HepG2 (cell line): ENCODE results near the gene LRR1. TPM values are rescaled to one million over a fixed set of nuclear protein-coding genes. Genes with fewer than 3 reads are reported as not detected.

Source experiments
- BORCS8-MEF2B ChIP-seq: sonication (generic); formaldehyde crosslinking; IDR thresholded peaks from 2 replicates; pipeline ENCODE4 v1.8.0; 2022; ENCODE audit warnings: mild to moderate bottlenecking, missing genetic modification reagents
- BRCA1 ChIP-seq: sonication (generic); formaldehyde crosslinking; IDR thresholded peaks from 2 replicates; pipeline ENCODE4 v1.4.0; 2020; ENCODE audit warnings: missing genetic modification reagents
- ELF4 ChIP-seq: sonication (generic); formaldehyde crosslinking; IDR thresholded peaks from 2 replicates; pipeline ENCODE4 v1.5.0; 2020; ENCODE audit warnings: missing genetic modification reagents, mild to moderate bottlenecking, moderate library complexity, borderline replicate concordance
- ETV5 ChIP-seq: IDR thresholded peaks from 2 replicates; pipeline ENCODE4 v1.6.1; 2018; ENCODE audit warnings: missing biosample characterization, missing genetic modification reagents, inconsistent platforms, borderline replicate concordance
- FOSL2 ChIP-seq: sonication (generic); formaldehyde crosslinking; IDR thresholded peaks from 2 replicates; pipeline ENCODE4 v1.4.0; 2020; ENCODE audit warnings: missing genetic modification reagents
- KDM2A ChIP-seq: sonication (generic); formaldehyde crosslinking; IDR thresholded peaks from 2 replicates; pipeline ENCODE4 v1.4.0; 2020; ENCODE audit warnings: low read depth, missing genetic modification reagents, borderline replicate concordance
- MATR3 ChIP-seq: sonication (generic); formaldehyde crosslinking; IDR thresholded peaks from 2 replicates; pipeline ENCODE4 v1.4.0; 2020; ENCODE audit warnings: missing genetic modification reagents
- NFKBIZ ChIP-seq: IDR thresholded peaks from 2 replicates; pipeline ENCODE4 v1.6.1; 2018; ENCODE audit warnings: missing genetic modification reagents, missing compliant biosample characterization
- RBFOX2 ChIP-seq: fragments of 200-400 bp; formaldehyde crosslinking; IDR thresholded peaks from 2 replicates; pipeline ENCODE4 v1.6.1; 2017; ENCODE audit warnings: low read depth, mild to moderate bottlenecking, low read length
- RBM39 ChIP-seq: fragments of 200-400 bp; formaldehyde crosslinking; IDR thresholded peaks from one replicate; pipeline ENCODE4 v1.6.1; 2018; ENCODE audit warnings: antibody characterized with exemption, mild to moderate bottlenecking, low read depth, low read length; ENCODE audit not compliant: poor library complexity, severe bottlenecking
- SAFB2 ChIP-seq: sonication (generic); formaldehyde crosslinking; IDR thresholded peaks from 2 replicates; pipeline ENCODE4 v1.5.1; 2020; ENCODE audit warnings: missing genetic modification reagents, low read depth, mild to moderate bottlenecking, borderline replicate concordance
- TEAD2 ChIP-seq: sonication (generic); formaldehyde crosslinking; IDR thresholded peaks from 2 replicates; pipeline ENCODE4 v1.9.0; 2021; ENCODE audit warnings: missing genetic modification reagents
- XBP1 ChIP-seq: sonication (generic); formaldehyde crosslinking; IDR thresholded peaks from 2 replicates; pipeline ENCODE4 v1.5.0; 2020; ENCODE audit warnings: missing genetic modification reagents
- ZNF12 ChIP-seq: sonication (generic); formaldehyde crosslinking; IDR thresholded peaks from 2 replicates; pipeline ENCODE4 v1.5.0; 2020; ENCODE audit warnings: missing genetic modification reagents
- ZNF205 ChIP-seq: IDR thresholded peaks from 2 replicates; pipeline ENCODE4 v1.6.1; 2018; ENCODE audit warnings: missing biosample characterization, missing genetic modification reagents
- ZNF224 ChIP-seq: sonication (generic); formaldehyde crosslinking; IDR thresholded peaks from 2 replicates; pipeline ENCODE4 v1.5.0; 2020; ENCODE audit warnings: mild to moderate bottlenecking, missing genetic modification reagents
- ZNF510 ChIP-seq: sonication (generic); formaldehyde crosslinking; IDR thresholded peaks from 2 replicates; pipeline ENCODE4 v1.4.0; 2020; ENCODE audit warnings: low read depth, mild to moderate bottlenecking, missing genetic modification reagents
- ZNF607 ChIP-seq: sonication (generic); formaldehyde crosslinking; IDR thresholded peaks from 2 replicates; pipeline ENCODE4 v1.5.1; 2020; ENCODE audit warnings: missing genetic modification reagents, mild to moderate bottlenecking, borderline replicate concordance
- polyA plus RNA-seq, 8 experiments: library from polyadenylated mRNA; depleted of rRNA in 3 of 8; stranded (reverse) in 7 of 8; unstranded in 1 of 8; fragments of >200 nt; fragmentation: Illumina TruSeq in 4 of 8; extraction: Trizol in 4 of 8; gene quantifications; 2 replicates each; pipeline versions ENCODE4 v1.2.1 to v1.2.3, GENCODE V29; 2011 to 2016; ENCODE audit warnings: low read depth in 4 of 8, missing spikeins in 1 of 8, mixed read lengths in 1 of 8; ENCODE audit not compliant: insufficient read depth in 1 of 8
- total RNA-seq, 5 experiments: library from RNA; depleted of rRNA; stranded (reverse); fragments of >200 nt; fragmentation: Illumina TruSeq; extraction: Trizol; gene quantifications; 2 replicates each; pipeline ENCODE4 v1.2.3, GENCODE V29; 2016; ENCODE audit warnings: low read depth in 1 of 5
- TF ChIP-seq, protein P1 (sequence below): sonication (generic); formaldehyde crosslinking; IDR thresholded peaks from 2 replicates; pipeline ENCODE4 v1.8.1; 2022; ENCODE audit warnings: low read depth, mild to moderate bottlenecking, missing genetic modification reagents
- TF ChIP-seq, protein P2 (sequence below), 2 experiments: sonication (generic) in 1 of 2; formaldehyde crosslinking in 1 of 2; IDR thresholded peaks; 2 replicates each; pipeline versions ENCODE4 v1.5.1 to v1.6.1; 2011 to 2020; ENCODE audit warnings: borderline replicate concordance in 1 of 2, low read depth in 1 of 2, low read length in 1 of 2, mild to moderate bottlenecking in 1 of 2, missing genetic modification reagents in 1 of 2, moderate library complexity in 1 of 2
- TF ChIP-seq, protein P3 (sequence below): sonication (generic); formaldehyde crosslinking; IDR thresholded peaks from 2 replicates; pipeline ENCODE4 v1.4.0; 2020; ENCODE audit warnings: mild to moderate bottlenecking, missing genetic modification reagents

The LRR1 gene
- total and polyA plus RNA-seq, 2 of the 13 experiments (the other 11 are each of a cell fraction or from before 2014, with no cell fraction given) = 7.0 to 36.2 TPM

DNA sequence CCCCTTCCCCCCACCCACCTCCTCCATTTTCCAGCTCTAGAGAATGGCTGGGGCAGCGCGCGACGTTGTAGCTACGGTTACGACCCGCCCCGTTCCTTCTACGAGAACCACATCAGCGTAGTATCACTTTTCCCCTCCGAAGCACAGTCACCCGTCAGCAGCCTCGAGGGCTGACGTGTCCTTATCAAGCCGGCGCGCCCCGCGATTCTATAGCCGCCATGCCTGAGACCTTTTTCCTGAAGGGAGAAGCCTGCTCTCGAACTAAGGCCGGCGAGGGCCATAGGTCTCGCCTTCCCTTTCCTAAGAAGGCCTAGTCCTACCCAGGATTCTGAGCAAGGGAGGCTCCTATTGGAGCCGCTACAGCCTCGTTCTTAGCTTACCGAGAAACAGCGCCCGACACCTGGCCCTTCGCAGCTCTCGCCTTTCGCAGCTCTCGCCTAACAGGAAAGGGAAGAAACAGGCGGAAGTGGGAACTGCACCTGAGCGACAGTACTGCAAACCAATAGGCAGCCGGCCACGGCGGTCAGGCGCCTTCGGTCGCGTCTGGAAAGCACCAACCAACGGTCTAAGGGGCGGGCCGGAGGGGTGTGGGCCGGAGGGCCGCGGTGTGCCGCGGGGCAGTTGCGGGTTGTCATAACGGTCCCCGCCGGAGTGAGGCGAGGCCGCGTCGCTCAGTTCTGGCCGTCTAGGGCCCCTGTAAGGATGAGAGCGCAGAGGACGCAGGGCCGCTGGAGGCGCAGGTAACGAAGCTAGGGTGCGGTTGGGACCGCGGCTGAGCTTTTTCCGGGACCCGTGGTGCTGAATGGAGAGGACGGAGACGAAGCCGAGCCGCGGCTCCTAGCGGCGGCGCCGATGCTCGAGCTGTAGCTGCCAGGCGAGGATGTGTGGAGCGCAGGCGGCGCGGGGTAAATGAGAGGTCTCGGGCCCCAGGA, 21.7 kb downstream of the LRR1 start, which contains the start of the genes MGAT2 and RPL36AL (continued):
- peak; percentile 37; the same call in 1 of the 2 replicates for TF ChIP-seq ETV5 (CRISPR knock-in tag)
- TF ChIP-seq ZNF607 = 0 out of 2 replicates have a peak, but pooled peaks have one; percentile 29
- peak; percentile 57 for TF ChIP-seq RBM39
- peak; percentile 85 for TF ChIP-seq BORCS8-MEF2B (CRISPR knock-in tag)
- TF ChIP-seq, protein P1, sequence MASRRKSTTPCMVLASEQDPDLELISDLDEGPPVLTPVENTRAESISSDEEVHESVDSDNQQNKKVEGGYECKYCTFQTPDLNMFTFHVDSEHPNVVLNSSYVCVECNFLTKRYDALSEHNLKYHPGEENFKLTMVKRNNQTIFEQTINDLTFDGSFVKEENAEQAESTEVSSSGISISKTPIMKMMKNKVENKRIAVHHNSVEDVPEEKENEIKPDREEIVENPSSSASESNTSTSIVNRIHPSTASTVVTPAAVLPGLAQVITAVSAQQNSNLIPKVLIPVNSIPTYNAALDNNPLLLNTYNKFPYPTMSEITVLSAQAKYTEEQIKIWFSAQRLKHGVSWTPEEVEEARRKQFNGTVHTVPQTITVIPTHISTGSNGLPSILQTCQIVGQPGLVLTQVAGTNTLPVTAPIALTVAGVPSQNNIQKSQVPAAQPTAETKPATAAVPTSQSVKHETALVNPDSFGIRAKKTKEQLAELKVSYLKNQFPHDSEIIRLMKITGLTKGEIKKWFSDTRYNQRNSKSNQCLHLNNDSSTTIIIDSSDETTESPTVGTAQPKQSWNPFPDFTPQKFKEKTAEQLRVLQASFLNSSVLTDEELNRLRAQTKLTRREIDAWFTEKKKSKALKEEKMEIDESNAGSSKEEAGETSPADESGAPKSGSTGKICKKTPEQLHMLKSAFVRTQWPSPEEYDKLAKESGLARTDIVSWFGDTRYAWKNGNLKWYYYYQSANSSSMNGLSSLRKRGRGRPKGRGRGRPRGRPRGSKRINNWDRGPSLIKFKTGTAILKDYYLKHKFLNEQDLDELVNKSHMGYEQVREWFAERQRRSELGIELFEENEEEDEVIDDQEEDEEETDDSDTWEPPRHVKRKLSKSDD (CRISPR knock-in tag) = peak; percentile 27; the same call in 1 of the 2 replicates
- no peak for TF ChIP-seq XBP1 (CRISPR knock-in tag)
- TF ChIP-seq, protein P2, sequence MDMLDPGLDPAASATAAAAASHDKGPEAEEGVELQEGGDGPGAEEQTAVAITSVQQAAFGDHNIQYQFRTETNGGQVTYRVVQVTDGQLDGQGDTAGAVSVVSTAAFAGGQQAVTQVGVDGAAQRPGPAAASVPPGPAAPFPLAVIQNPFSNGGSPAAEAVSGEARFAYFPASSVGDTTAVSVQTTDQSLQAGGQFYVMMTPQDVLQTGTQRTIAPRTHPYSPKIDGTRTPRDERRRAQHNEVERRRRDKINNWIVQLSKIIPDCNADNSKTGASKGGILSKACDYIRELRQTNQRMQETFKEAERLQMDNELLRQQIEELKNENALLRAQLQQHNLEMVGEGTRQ (IDR thresholded peaks at IDR 0.05; ENCODE audit: low read depth, low read length) = peak; percentile 57; the same call in 1 of the 2 replicates
- TF ChIP-seq, protein P2 (CRISPR knock-in tag; IDR thresholded peaks at IDR 0.05; ENCODE audit: borderline replicate concordance) = peak; percentile 73
- peak; percentile 19 for TF ChIP-seq FOSL2 (CRISPR knock-in tag)
- TF ChIP-seq ZNF224 (CRISPR knock-in tag) = peak; percentile 39; the same call in 1 of the 2 replicates
- peak; percentile 69; the same call in 1 of the 2 replicates for TF ChIP-seq ZNF205 (CRISPR knock-in tag)
- 0 out of 2 replicates have a peak, but pooled peaks have one; percentile 15 for TF ChIP-seq TEAD2 (CRISPR knock-in tag)
- peak; percentile 75; the same call in 1 of the 2 replicates for TF ChIP-seq KDM2A (CRISPR knock-in tag)
- TF ChIP-seq ZNF12 = no peak
- peak; percentile 83; the same call in 1 of the 2 replicates for TF ChIP-seq ELF4 (CRISPR knock-in tag)
- peak; percentile 69; the same call in 1 of the 2 replicates for TF ChIP-seq ZNF510 (CRISPR knock-in tag)
- TF ChIP-seq MATR3 (CRISPR knock-in tag) = no peak
- TF ChIP-seq BRCA1 (CRISPR knock-in tag) = no peak; the same call in 1 of the 2 replicates
- TF ChIP-seq RBFOX2 = peak; percentile 92
- TF ChIP-seq, protein P3, sequence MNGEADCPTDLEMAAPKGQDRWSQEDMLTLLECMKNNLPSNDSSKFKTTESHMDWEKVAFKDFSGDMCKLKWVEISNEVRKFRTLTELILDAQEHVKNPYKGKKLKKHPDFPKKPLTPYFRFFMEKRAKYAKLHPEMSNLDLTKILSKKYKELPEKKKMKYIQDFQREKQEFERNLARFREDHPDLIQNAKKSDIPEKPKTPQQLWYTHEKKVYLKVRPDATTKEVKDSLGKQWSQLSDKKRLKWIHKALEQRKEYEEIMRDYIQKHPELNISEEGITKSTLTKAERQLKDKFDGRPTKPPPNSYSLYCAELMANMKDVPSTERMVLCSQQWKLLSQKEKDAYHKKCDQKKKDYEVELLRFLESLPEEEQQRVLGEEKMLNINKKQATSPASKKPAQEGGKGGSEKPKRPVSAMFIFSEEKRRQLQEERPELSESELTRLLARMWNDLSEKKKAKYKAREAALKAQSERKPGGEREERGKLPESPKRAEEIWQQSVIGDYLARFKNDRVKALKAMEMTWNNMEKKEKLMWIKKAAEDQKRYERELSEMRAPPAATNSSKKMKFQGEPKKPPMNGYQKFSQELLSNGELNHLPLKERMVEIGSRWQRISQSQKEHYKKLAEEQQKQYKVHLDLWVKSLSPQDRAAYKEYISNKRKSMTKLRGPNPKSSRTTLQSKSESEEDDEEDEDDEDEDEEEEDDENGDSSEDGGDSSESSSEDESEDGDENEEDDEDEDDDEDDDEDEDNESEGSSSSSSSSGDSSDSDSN (CRISPR knock-in tag) = peak; percentile 75
- TF ChIP-seq NFKBIZ (CRISPR knock-in tag) = peak; percentile 32; the same call in 1 of the 2 replicates
- TF ChIP-seq SAFB2 = peak; percentile 16; the same call in 1 of the 2 replicates
